Umbilical cord (tissue), 2 donors: ENCODE results near the gene UBE2N. TPM values are rescaled to one million over a fixed set of nuclear protein-coding genes. Genes with fewer than 3 reads are reported as not detected.

ENCODE experiments used
- DNase-seq: peaks from one replicate; pipeline ENCODE4 v3.0.0-alpha.2; 2015; ENCODE audit warnings: low spot score
- total RNA-seq: library from RNA; depleted of rRNA; stranded (reverse); fragments of >200 nt; gene quantifications from one replicate; pipeline ENCODE4 v1.2.3, GENCODE V29; 2014; ENCODE audit warnings: low replicate concordance; ENCODE audit not compliant: insufficient read depth

UBE2N gene
- total RNA-seq, 1 donor from 2014 or later, result 68.1 TPM

DNA sequence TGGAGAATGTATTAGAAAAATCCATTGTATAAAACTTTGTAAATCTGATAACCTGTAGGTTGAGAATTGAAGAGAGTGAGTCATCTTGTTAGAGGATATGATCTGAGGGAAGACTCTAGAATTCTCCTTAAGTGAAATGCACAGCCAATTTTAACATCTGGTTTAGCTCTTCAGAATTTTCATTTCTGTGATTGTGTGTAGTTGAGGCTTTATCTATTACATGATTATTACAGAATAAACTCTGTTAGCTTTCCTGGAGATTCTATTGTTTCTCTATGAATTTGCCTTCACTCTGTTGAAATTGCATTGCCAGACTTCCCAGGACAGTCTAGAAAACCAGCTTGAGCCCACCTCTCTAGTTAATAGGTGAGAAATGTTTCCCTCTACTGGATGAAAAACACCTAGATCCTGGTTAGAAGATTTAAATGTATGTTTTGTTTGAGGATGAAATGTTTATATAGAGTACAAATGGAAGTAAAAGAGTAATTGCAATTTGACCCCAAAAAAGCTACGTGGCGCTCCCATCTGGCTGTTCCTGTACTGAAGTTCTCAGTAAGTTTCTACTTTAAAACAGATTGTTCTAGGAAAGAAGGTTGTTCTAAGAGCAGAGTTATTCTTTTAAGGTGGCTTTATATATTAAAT is 61.1 kb downstream of the UBE2N start:
- DNase-seq, result peak; percentile 60

DNA sequence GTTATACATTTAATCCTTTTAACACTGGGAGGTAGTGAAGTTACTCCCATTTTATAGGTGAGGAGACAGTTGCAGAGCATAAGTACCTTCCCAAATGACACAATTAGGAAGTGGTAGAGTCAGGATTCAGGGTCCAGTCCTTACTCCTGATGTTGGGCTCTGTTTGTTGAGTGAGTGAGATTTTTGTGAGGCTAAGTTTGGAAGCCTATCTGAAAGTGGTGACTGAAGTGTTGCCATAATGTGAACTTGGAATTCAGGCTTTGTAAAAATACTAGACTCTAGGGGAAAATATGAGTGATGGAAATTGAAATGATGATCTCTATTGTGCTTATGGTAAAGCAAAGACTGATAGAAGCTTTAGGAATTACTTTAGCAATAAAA is 61.8 kb downstream of the UBE2N start:
- DNase-seq, result peak; percentile 20

DNA sequence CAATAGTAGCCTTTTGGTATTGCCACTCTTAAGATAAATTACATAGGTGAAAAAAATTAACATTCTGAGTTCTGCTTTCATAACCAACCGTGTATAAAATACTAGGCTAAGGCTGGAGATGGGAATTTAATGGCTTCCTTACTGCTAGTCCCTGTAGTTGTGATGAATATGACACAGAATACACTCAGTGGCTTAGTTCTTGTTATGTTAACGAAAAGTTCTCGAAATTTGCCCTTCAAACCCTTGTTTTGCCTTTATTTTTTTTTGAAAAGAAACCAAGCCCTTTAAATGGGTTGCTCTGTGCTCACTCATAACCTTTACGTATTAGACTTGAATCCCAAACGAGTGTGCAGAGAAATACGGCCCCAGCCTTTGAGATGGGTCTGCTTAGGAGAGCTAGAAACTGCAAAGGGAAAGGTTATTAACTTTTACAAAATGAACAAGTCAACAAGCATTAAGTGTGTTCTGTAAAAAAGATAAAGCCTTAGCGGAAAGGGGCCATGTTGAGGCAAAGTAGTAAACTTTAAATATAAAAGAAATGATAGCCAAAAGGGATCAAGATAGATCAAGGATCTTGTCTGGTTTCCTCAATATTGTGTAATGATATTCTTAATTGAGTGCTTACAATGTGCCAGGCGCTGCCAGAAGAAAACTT is 62.3 kb downstream of the UBE2N start:
- DNase-seq, result peak; percentile 66

DNA sequence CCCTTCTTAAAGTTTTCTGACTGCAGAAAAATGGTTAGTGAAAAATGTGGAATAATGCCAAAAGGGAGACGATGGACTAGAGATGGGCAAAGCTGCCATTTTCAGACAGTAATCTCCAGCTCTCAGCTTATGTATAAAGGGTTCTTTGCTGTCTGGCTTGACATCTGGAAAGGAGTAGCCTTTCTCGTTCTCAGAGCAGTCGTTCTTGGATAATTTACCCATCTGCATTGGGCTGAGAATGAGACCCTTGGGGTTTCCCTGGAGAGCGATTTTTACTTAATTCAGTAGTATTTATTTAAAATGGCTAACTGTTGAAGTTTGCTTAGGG is 62.8 kb downstream of the UBE2N start:
- peak; percentile 59 for DNase-seq

DNA sequence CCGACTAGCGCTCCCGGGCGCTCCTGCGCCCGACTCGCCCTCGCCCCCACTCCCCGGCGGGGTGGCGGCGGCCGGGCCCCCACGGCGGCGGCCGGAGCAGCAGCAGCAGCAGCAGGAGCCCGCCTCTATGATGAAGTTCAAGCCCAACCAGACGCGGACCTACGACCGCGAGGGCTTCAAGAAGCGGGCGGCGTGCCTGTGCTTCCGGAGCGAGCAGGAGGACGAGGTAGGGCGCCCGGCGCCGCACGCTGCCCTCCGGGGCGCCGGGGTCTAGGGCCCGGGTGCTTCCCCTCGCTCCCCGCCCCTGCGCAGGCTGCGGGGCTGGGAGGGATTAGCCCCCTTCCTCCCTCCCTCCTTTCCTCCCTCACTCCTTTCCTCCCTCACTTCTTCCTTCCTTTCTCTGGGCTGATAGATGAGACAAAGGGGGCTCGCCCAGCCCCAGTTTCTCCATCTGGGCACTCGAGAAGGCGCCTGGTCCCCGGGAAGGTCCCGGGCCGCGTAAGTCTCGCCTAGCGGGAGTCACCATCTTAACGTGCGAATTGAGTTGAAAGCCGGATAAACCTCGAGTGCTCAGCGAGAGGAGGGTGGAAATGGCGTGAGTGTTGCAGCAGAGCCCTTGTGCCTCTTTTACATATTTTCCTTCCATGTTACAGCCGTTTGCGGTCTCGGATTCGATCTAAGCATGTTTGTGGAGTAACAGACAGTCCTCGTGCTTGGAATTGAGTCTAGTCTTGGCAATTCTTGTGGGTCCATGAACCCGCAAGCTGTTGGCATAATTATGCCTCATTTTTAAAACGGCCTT is 63.4 kb downstream of the UBE2N start:
- peak; percentile 76 for DNase-seq

DNA sequence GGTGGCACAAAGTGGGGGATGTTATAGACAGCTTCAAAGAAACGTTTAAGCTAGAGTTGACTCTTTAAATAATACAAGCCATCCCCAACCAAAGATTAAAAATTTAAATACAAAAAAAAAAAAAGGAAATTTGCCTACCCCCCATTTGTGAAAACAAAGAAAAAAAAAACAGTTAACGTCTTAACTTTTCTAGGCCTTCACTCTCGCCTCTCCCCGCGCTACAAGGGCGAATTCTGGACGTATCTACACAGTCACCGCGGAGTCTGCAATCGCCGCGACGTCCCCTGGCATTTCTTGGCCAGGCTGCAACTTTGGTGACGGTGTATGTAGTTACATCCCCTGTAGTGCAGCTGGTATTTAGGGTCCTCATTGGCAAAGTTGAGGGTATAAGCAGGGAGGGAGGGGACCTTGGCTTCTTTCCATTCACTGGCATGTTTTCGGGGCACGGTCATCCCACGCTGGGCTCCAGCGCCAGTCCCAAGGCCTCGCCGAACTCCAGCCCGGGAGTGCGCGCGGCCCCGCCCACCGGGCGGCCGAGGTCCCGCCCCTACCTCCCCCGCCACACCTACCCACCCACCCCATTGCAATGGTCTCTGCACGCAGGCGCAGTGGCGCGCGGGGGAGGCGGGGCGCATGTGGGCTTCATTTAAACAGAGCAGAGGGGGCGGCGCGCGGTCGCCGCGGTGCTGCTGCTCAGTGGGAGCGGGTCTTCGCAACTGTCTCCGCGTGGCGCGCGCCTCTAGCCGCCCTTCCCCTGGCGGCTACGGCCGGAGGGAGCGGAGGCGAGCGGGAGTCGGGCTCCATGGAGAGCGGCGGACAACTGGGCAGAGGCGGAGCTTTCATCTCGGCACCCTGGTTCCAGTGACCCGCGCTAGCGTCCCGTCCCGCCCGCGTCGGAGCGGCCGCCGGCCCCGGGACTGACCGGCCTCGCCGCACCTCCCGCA is 64.2 kb downstream of the UBE2N start, which contains the start of gene NUDT4:
Gene NUDT4 (plus strand): TSS at position 674 of the 944 bp plus-strand sequence. CDS start 398 bp downstream, outside the sequence.
- DNase-seq, result peak; percentile 97

DNA sequence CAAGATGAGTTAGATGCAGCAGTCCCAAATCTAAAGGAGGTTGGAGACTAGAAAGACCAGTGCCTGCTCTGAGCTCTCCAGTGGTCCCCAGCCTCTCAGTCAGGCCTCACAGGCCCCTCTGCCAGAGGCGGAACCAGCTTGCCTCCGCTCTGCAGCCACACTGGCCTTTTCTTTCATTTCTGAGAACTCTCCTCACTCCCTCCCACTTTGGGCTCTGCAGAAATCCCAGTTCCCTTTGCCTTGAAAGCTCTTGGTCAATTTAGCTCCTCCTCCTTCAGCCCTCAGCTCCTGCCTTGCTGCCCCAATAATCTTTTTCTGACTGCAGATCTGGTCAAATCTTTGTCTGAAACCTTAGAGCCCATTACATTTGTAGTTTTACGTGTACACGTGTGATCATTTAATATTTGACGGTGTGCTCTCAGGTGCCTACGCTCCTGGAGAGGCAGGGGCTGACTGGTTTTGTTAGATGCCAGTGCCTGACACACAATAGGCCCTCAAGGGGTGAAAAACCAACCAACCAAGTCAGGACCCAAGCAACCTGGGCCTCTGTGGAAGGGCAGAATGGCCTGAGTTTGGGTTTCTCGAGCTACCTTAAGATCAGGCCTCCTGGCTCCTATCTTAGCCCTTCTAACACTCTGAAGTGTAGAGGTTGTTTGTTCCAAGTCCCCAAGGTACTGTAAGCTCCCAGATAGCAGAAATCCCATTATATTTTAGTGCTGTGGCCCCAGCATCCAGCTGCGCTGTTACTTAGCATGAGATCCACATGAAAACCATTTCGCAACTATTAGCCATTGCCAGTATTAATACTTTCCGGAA is 65.1 kb downstream of the UBE2N start:
- DNase-seq, result peak; percentile 61

DNA sequence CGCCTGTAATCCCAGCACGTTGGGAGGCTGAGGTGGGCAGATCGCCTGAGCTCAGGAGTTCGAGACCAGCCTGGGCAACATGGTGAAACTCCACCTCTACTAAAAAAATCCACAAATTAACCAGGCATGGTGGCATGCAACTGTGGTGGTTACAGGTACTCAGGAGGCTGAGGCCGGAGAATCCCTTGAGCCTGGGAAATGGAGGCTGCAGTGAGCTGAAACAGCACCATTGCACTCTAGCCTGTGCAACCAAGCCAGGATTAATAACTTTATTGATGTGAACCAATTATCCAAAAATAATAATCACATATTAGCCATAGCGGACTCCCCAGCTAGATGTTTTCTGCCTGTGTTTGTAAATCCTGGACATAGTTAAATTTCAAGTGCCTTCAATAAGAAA is 65.8 kb downstream of the UBE2N start:
- no peak for DNase-seq

DNA sequence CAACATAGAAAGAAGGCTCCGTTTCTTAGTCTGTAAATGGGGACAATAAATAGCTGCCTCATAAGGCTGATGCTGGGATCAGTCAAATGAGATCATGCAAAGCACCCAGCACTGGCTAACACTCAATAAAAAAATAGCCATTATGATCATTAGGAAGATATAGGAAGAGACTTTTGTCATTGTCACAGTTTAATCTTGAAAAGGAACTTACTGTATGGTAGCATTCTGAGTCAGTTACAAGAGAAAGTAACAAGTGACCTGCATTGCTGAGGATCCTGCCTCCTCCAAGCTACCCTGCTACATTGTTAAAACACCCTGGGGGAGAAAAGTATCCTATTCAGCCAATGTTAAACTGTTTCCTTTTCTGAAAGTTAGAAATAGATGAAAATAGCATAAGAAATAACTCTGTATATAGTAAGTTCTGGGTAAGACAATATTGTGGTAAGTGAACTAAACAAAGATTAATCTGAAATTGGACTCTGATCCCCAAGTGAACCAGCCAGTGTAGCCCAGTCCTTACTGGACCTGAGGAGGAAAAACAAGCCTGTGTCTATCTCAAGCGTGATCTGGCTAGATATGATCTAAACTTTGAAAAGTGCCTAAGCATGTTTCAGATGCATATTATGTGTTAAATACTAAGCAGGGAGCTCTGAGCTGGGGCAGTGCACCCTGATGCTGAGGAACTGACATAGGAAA is 67.6 kb downstream of the UBE2N start:
- DNase-seq, result no peak

DNA sequence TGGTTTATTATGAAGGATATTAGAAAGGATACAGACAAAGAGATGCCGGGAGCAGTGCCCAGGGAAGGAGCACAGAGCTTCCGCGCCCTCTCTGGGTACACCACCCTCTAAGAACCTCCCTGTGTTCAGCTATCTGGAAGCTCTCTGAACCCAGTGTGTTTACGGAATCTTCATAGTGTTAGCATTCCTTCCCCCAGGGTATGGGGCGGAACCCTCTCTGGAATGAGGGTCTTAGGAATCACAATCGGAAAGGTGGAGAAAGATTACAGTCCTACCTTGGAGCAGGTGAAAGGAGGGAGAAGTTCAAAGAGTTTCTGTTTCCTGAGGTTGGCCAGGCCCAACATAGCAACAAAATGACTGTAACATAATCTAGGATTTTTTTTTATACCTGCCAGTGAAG is 70.8 kb downstream of the UBE2N start:
- no peak for DNase-seq

DNA sequence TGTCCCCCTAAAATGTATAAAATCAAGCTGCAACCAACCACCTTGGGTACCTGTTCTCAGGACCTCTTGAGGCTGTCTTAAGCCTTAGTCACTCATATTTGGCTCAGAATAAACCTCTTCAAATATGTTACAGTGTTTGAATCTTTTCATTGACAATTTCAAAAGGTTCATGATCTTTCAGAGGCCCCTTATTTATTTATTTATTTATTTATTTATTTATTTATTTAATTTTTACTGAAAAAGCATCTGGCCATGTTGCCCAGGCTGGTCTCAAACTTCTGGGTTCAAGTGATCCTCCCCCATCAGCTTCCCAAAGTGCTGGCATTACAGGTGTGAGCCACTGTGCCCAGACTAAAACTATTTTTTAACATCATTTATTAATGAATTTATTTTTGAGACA is 72.2 kb downstream of the UBE2N start:
- no peak for DNase-seq

DNA sequence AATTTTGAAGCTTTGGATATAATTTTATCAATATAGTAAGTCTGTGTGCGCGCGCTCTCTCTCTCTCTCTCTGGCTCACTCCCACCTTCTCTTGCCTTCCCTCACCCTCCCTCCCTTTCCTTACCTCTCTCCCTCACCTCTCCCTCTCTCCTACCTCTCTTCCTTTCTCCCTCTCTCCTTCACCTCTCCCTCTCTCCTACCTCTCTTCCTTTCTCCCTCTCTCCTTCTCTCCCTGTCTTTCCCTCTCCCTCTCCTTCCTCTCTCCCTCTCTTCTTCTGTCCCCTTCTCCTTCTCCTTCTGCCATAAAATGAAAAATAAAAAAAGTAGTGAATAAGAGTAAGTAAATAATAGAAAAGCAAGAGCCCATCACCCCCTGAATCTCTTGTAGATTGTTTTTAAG is 73.0 kb downstream of the UBE2N start:
- no peak for DNase-seq

DNA sequence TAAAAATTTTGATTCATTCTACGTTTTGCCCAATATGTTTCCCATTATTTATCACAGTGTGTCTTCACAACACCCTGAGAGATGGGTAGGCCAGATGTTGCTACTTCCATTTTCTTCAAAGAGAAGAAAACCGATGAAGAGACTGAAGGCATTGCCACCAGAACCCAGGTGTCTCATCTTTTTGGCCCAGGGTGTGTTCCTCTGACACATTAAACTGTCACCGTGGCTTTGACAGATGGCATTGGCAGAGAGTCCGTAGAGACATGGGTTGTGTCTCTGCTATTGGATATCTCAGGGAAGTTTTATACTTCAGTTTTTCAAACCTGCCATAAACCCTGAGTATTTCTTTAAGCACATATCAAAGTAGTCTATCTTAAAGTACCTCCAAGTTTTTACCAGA is 75.3 kb downstream of the UBE2N start:
- no peak for DNase-seq

DNA sequence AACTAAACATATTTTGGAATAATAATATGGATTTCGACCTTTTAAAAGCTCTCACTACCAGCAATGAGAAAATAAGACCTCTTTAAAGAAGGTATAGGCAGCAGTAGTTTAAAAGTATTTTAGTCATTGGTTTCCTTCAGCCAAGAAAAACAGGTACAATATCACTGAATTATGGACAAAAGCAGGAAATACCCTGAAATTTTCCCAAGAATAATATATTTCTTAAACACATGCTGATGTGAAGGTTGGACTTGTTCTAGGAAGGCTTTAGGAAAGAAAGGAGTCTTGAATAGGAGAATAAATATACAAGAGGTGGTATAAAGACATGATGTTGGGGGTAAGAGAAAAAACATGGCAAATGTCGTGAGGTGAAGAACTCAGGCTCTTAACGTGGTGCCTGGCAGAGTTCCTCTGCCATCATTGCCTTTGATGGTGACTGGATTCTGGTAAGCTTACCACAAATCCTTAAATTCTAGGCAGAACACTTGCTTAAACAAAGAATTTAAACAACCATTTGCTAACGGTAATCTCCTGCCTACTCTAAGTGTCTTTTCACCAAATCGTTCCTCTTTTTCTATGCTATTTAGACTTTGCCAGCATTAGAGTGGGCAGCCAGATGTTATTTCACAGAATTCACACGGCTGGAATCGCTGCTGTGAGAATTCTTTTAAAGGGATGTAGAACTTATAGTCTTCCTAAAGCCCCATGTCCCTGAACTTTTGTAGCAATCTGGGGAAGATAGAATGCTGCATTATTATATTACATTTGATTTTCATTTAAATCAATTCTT is 75.9 kb downstream of the UBE2N start:
- DNase-seq, result no peak

DNA sequence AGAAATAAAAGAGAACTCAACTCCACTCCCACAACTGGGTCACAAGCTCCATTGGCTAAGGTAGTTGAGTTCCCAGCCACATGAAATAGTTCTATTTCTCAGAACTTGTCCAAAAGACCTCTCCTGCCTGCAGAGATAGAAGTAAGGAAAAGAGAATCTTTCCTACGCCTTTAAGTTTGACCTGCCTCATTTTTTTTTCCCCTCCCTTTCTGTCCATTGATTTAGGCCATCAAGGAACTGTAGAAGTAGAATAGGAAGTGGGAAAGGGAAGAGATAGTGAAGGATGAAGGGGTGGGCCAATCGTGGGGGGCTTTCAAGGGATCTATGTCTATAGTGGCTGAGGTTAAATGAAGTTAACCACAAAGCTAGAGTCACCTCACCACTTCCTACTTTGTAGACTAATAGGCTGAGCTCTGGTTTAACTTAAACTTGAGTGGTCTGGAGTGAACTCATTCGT is 77.9 kb downstream of the UBE2N start:
- no peak for DNase-seq

DNA sequence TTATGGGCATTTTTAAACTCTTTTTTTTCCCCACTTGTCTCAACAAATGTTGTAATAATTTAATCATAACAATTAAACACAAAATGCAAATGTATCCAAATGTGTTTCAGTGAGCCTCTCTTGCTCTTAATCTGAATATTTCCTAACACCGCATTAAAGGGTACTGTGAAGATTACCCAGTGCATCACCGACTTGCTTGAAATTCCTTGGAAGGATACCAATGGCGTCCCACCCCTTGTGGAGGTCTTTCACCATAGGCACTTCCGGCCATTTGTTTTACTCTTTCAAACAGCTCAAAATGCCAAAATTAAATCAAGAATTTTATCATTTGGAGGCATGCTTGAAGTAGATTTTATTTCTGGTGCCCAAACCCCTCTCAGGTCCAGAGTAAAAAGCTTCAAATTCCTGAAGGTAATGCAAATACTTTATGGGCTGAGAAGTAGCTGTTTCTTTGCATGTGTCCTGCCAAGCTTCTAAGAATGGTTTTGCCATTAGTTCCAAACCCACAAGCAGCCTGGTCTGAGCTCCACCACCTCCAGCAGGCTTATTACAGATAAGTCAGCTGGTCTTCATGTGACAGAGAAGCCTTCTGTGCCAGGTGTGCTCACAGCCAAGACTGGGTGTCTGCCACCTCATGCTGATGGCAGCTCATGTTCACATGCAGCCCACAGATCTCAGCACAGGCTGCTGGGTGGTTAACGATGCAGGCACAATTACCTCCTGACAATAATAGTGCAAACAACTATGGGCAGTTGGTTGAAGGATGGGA is 80.4 kb downstream of the UBE2N start:
- DNase-seq, result no peak

DNA sequence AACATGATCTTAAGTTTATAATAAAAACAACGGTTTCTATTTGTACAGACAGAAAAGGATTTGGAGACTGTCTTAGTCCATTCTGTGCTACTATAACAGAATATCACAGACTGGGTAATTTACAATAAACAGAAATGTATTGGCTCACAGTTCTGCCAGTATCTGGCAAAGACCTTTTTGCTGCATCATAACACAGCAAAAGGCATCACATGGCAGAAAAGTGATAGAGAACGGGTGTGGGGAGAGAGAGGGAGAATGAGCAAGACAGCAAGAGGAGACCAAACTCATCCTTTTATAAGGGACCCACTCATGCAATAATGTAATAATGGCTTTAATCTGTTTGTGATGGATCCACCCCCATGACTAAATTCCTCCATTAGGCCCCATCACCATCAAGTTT is 81.1 kb downstream of the UBE2N start:
- DNase-seq, result no peak

DNA sequence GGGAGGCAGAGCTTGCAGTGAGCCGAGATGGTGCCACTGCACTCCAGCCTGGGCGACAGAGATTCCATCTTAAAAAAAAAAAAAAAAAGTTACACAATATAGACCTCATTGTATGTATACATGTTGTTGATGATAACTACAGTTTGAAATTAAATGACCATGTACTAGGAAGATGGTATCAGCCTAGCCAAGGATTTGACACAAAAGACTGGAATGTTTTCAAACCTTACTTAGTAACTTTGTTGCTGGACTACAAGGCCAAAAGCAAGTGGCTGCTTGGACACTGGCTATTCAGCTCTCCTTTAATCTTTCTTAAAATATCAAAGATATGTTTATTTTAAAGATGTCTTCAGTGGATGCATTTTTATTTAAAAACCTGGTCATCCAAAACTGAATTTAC is 82.9 kb downstream of the UBE2N start:
- DNase-seq, result no peak

DNA sequence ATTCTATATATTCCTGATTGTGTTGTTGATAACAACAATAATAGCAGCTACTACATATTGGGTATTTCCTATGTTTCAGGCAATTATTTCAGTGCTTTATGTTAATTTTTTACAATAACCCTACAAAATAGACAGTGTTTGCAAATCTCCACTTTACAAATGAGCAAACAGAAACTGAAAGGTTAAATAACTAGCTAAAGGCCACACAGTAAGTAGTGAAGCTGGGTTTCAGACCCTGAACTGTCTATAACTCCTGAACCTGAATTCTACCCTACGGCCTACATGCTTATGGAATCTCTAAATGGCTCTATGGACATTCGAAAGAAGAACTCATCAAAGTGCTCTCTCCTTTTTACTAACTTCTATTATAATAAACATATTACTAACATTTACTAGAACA is 83.7 kb downstream of the UBE2N start:
- no peak for DNase-seq
